GM23248 (cell line): ENCODE measurements around the gene CTIF.

Experiments used
- EZH2 ChIP-seq: fragments of 200-600 bp; sonication (generic); IDR thresholded peaks from 2 replicates; pipeline ENCODE4 v1.6.1; 2018; ENCODE audit warnings: antibody characterized with exemption, mild to moderate bottlenecking; ENCODE audit not compliant: insufficient read depth, poor library complexity, severe bottlenecking
- EZH2phosphoT487 ChIP-seq: fragments of 200-600 bp; sonication (generic); IDR thresholded peaks from 2 replicates; pipeline ENCODE4 v1.6.1; 2018; ENCODE audit warnings: antibody characterized with exemption, moderate library complexity, mild to moderate bottlenecking, low read depth; ENCODE audit not compliant: insufficient read depth

- TF ChIP-seq EZH2: no peak
- no peak for TF ChIP-seq EZH2phosphoT487
These were observed 362.6 kb downstream of the CTIF start for GRCh38 chr18:48901145-48902022.
